ENCODE measurements around the gene RAMP1. TPM values are rescaled to one million over a fixed set of nuclear protein-coding genes. Genes with fewer than 3 reads are reported as not detected.

Gene RAMP1
- total and polyA plus RNA-seq, 2 donors from 2014 or later: 8.8 to 17.3 TPM

- DNase-seq: peak in 1 of 5 donors; percentile 56
- peaks cover 0 to 4% (median 0%) of the 10 kb centered on the region in 3 donors for H3K4me1 ChIP-seq (ENCODE audit: control insufficient read depth in 2 of 3, insufficient read depth in 2 of 3, low read depth in 1 of 3, low read length in 3 of 3)
- no peaks in the 10 kb centered on the region for H3K36me3 ChIP-seq (ENCODE audit: control insufficient read depth in 2 of 3, insufficient read depth in 3 of 3, low read length in 3 of 3)
- H3K27ac ChIP-seq (ENCODE audit: low read depth in 2 of 2, low read length in 2 of 2): no peak overlapping the region
- H3K9ac ChIP-seq (ENCODE audit: low read length in 3 of 3): no peak overlapping the region
- no peaks in the 10 kb centered on the region for H3K27me3 ChIP-seq (ENCODE audit: control insufficient read depth, insufficient read depth, low read length)
- TF ChIP-seq, protein P1, sequence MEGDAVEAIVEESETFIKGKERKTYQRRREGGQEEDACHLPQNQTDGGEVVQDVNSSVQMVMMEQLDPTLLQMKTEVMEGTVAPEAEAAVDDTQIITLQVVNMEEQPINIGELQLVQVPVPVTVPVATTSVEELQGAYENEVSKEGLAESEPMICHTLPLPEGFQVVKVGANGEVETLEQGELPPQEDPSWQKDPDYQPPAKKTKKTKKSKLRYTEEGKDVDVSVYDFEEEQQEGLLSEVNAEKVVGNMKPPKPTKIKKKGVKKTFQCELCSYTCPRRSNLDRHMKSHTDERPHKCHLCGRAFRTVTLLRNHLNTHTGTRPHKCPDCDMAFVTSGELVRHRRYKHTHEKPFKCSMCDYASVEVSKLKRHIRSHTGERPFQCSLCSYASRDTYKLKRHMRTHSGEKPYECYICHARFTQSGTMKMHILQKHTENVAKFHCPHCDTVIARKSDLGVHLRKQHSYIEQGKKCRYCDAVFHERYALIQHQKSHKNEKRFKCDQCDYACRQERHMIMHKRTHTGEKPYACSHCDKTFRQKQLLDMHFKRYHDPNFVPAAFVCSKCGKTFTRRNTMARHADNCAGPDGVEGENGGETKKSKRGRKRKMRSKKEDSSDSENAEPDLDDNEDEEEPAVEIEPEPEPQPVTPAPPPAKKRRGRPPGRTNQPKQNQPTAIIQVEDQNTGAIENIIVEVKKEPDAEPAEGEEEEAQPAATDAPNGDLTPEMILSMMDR (IDR thresholded peaks at IDR 0.05; ENCODE audit: borderline replicate concordance, extremely low read depth, insufficient read depth): no peak
- no peak for FAIRE-seq
- no peaks in the 10 kb centered on the region for H3K9me3 ChIP-seq (ENCODE audit: control insufficient read depth in 2 of 3, insufficient read depth in 1 of 3, low read length in 3 of 3)
- no peak overlapping the region for H3K4me3 ChIP-seq (ENCODE audit: low read length in 3 of 3)
- intact Hi-C loops (cut with DNase I): no loop called here
Measured at GRCh38 chr2:237894396-237894979, 35.1 kb downstream of the RAMP1 start.

- Histone ChIP-seq H3K4me3 (ENCODE audit: low read length in 3 of 3) (no peak overlapping the region), H3K27me3 (ENCODE audit: control insufficient read depth, insufficient read depth, low read length) (no peaks in the 10 kb centered on the region), H3K36me3 (ENCODE audit: control insufficient read depth in 2 of 3, insufficient read depth in 3 of 3, low read length in 3 of 3) (no peaks in the 10 kb centered on the region), H3K9ac (ENCODE audit: low read length in 3 of 3) (no peak overlapping the region), H3K4me1 (ENCODE audit: control insufficient read depth in 2 of 3, insufficient read depth in 2 of 3, low read depth in 1 of 3, low read length in 3 of 3) (peaks cover 0 to 4% (median 0%) of the 10 kb centered on the region in 3 donors), H3K27ac (ENCODE audit: low read depth in 2 of 2, low read length in 2 of 2) (no peak overlapping the region), H3K9me3 (ENCODE audit: control insufficient read depth in 2 of 3, insufficient read depth in 1 of 3, low read length in 3 of 3) (no peaks in the 10 kb centered on the region)
- no peak for FAIRE-seq
- intact Hi-C loops (cut with DNase I): no loop called here
- TF ChIP-seq, protein P1 (IDR thresholded peaks at IDR 0.05; ENCODE audit: borderline replicate concordance, extremely low read depth, insufficient read depth): no peak
- peak in 1 of 5 donors; percentile 49 for DNase-seq
Measured at GRCh38 chr2:237894986-237895543, 35.6 kb downstream of the RAMP1 start.

- Histone ChIP-seq H3K9ac (ENCODE audit: low read length in 3 of 3) (no peak overlapping the region), H3K9me3 (ENCODE audit: control insufficient read depth in 2 of 3, insufficient read depth in 1 of 3, low read length in 3 of 3) (no peaks in the 10 kb centered on the region), H3K27ac (ENCODE audit: low read depth in 2 of 2, low read length in 2 of 2) (no peak overlapping the region), H3K4me1 (ENCODE audit: control insufficient read depth in 2 of 3, insufficient read depth in 2 of 3, low read depth in 1 of 3, low read length in 3 of 3) (peaks cover 0 to 4% (median 0%) of the 10 kb centered on the region in 3 donors), H3K36me3 (ENCODE audit: control insufficient read depth in 2 of 3, insufficient read depth in 3 of 3, low read length in 3 of 3) (no peaks in the 10 kb centered on the region), H3K4me3 (ENCODE audit: low read length in 3 of 3) (no peak overlapping the region), H3K27me3 (ENCODE audit: control insufficient read depth, insufficient read depth, low read length) (no peaks in the 10 kb centered on the region)
- TF ChIP-seq, protein P1 (IDR thresholded peaks at IDR 0.05; ENCODE audit: borderline replicate concordance, extremely low read depth, insufficient read depth): no peak
- FAIRE-seq: no peak
- peak in 2 of 5 donors; percentile 25 to 71 for DNase-seq
- intact Hi-C loops (cut with DNase I): no loop called here
Measured at GRCh38 chr2:237895544-237896506, 36.4 kb downstream of the RAMP1 start.

Data from kidney (tissue), 14 donors.